HepG2 (cell line): ENCODE data around the gene FGF4. TPM values are rescaled to one million over a fixed set of nuclear protein-coding genes. Genes with fewer than 3 reads are reported as not detected.

Source experiments
- ATAC-seq: fragments of 200-7000 bp; cut with Tn5 transposase; 3 replicates; pipeline ENCODE4 v1.9.1; 2020; ENCODE audit warnings: mild to moderate bottlenecking, moderate library complexity
- BruUV-seq: library from RNA; stranded (reverse); fragments of 400-500 nt; replicated peaks from 2 replicates; lab custom pipeline; 2021; lab: Mats Ljungman, UMichigan
- CTCF ChIA-PET: fragments of 300-600 bp; formaldehyde crosslinking; extraction: SDS; loops from one replicate; lab custom pipeline; 2021; ENCODE audit warnings: low total read pairs, inconsistent platforms, low intra/inter-chr PET ratio; lab: Yijun Ruan, JAX
- POLR2A ChIA-PET: fragments of 350-600 bp; sonication (Branson Sonifier 250); formaldehyde crosslinking; loops from one replicate; lab custom pipeline; 2020; ENCODE audit warnings: antibody characterized with exemption, inconsistent platforms; lab: Yijun Ruan, JAX
- DNase-seq: peaks from one replicate; pipeline ENCODE4 v3.0.0-alpha.2; 2015; ENCODE audit warnings: low spot score
- FAIRE-seq: peaks from 3 replicates; lab custom pipeline; 2011; peaks lifted over from hg19 to GRCh38; lab: Jason Lieb, UNC
- H2AFZ ChIP-seq: one replicate; pipeline ENCODE4 v1.6.1; 2011; ENCODE audit warnings: low read length, inconsistent platforms
- H3K27ac ChIP-seq: fragments of 300-600 bp; 3 replicates; pipeline ENCODE4 v1.8.0; 2011; ENCODE audit warnings: mixed run types, mild to moderate bottlenecking, mixed read lengths, low read length, inconsistent platforms; ENCODE audit not compliant: insufficient read depth; ENCODE audit errors: extremely low read length
- H3K27me3 ChIP-seq, 2 experiments: fragments of 200-600 bp in 1 of 2; 2 replicates in 1 of 2; 3 replicates in 1 of 2; pipeline versions ENCODE4 v1.6.0 to v1.8.0; 2011; ENCODE audit warnings: low read length in 2 of 2, mild to moderate bottlenecking in 2 of 2, moderate library complexity in 2 of 2, inconsistent platforms in 1 of 2; ENCODE audit not compliant: insufficient read depth in 2 of 2, control insufficient read depth in 1 of 2
- H3K36me3 ChIP-seq, 2 experiments: fragments of 200-600 bp in 1 of 2; replicated peaks in 1 of 2; 2 replicates in 1 of 2; 3 replicates in 1 of 2; pipeline versions ENCODE4 v1.5.1 to v1.8.0; 2011; ENCODE audit warnings: low read length in 2 of 2, inconsistent platforms in 1 of 2; ENCODE audit not compliant: insufficient read depth in 2 of 2, control insufficient read depth in 1 of 2
- H3K4me1 ChIP-seq: 2 replicates; pipeline ENCODE4 v1.5.1; 2012; ENCODE audit warnings: low read length, inconsistent platforms; ENCODE audit not compliant: insufficient read depth
- H3K4me2 ChIP-seq: 2 replicates; pipeline ENCODE4 v1.6.0; 2011; ENCODE audit warnings: low read depth, low read length, inconsistent platforms
- H3K4me3 ChIP-seq, 3 experiments: fragments of 200-600 bp in 1 of 3; sonication (generic), shearing (Covaris generic) in 1 of 3; replicated peaks in 1 of 3; 2 replicates each; pipeline ENCODE4 v1.5.1; 2011 to 2016; ENCODE audit warnings: low read length in 3 of 3, inconsistent platforms in 2 of 3, low read depth in 2 of 3, mild to moderate bottlenecking in 2 of 3, control low read depth in 1 of 3, mixed read lengths in 1 of 3; ENCODE audit not compliant: insufficient read depth in 1 of 3
- H3K79me2 ChIP-seq: one replicate; pipeline ENCODE4 v1.6.1; 2011; ENCODE audit warnings: low read length, inconsistent platforms; ENCODE audit not compliant: insufficient read depth
- H3K9ac ChIP-seq: 2 replicates; pipeline ENCODE4 v1.6.0; 2011; ENCODE audit warnings: mild to moderate bottlenecking, low read depth, low read length, inconsistent platforms; ENCODE audit not compliant: insufficient read depth
- H3K9me3 ChIP-seq: 2 replicates; pipeline ENCODE4 v1.5.1; 2012; ENCODE audit warnings: mild to moderate bottlenecking, low read length
- H4K20me1 ChIP-seq: 2 replicates; pipeline ENCODE4 v1.6.0; 2011; ENCODE audit warnings: inconsistent platforms, mild to moderate bottlenecking, low read length, moderate library complexity; ENCODE audit not compliant: insufficient read depth
- SOX6 ChIP-seq, 2 experiments: fragments of 450-650 bp in 1 of 2; sonication (generic) in 1 of 2; formaldehyde crosslinking in 1 of 2; IDR thresholded peaks; 2 replicates each; pipeline versions ENCODE4 v1.4.0 to v1.6.1; 2017 to 2020; ENCODE audit warnings: antibody characterized with exemption in 1 of 2, mild to moderate bottlenecking in 1 of 2, missing genetic modification reagents in 1 of 2
- TERF1 ChIP-seq: sonication (generic); formaldehyde crosslinking; IDR thresholded peaks from 2 replicates; pipeline ENCODE4 v1.8.0; 2022; ENCODE audit warnings: mild to moderate bottlenecking, missing genetic modification reagents, moderate library complexity
- ZNF558 ChIP-seq: sonication (generic); formaldehyde crosslinking; IDR thresholded peaks from 2 replicates; pipeline ENCODE4 v1.9.0; 2022; ENCODE audit warnings: mild to moderate bottlenecking, missing genetic modification reagents, borderline replicate concordance
- ZNF629 ChIP-seq: sonication (generic); formaldehyde crosslinking; conservative IDR thresholded peaks from 2 replicates; pipeline ENCODE4 v1.5.0; 2020; ENCODE audit warnings: missing genetic modification reagents
- WGBS: methylation state at CpG from one replicate; pipeline ENCODE4 v1.1.6; 2017; ENCODE audit warnings: low lambda C conversion rate; 5-methylcytosine and 5-hydroxymethylcytosine counted together
- in situ Hi-C: cut with HindIII; loops from 2 replicates; pipeline ENCODE4 v1.10.0; 2017; ENCODE audit warnings: low pct_unique_long_range_greater_than_20kb; ENCODE audit not compliant: extremely low pct_ligation_motif_present
- intact Hi-C: fragments of 100-400 bp; cut with micrococcal nuclease; formaldehyde crosslinking; loops from one replicate; pipeline ENCODE4 v1.10.0; 2022; ENCODE audit not compliant: unreplicated experiment
- polyA plus RNA-seq, 8 experiments: library from polyadenylated mRNA; depleted of rRNA in 3 of 8; stranded (reverse) in 7 of 8; unstranded in 1 of 8; fragments of >200 nt; fragmentation: Illumina TruSeq in 4 of 8; extraction: Trizol in 4 of 8; gene quantifications; 2 replicates each; pipeline versions ENCODE4 v1.2.1 to v1.2.3, GENCODE V29; 2011 to 2016; ENCODE audit warnings: low read depth in 4 of 8, missing spikeins in 1 of 8, mixed read lengths in 1 of 8; ENCODE audit not compliant: insufficient read depth in 1 of 8
- total RNA-seq, 5 experiments: library from RNA; depleted of rRNA; stranded (reverse); fragments of >200 nt; fragmentation: Illumina TruSeq; extraction: Trizol; gene quantifications; 2 replicates each; pipeline ENCODE4 v1.2.3, GENCODE V29; 2016; ENCODE audit warnings: low read depth in 1 of 5

FGF4 gene
- total and polyA plus RNA-seq, 2 of the 13 experiments (the other 11 are each of a cell fraction or from before 2014, with no cell fraction given), result not detected

DNA sequence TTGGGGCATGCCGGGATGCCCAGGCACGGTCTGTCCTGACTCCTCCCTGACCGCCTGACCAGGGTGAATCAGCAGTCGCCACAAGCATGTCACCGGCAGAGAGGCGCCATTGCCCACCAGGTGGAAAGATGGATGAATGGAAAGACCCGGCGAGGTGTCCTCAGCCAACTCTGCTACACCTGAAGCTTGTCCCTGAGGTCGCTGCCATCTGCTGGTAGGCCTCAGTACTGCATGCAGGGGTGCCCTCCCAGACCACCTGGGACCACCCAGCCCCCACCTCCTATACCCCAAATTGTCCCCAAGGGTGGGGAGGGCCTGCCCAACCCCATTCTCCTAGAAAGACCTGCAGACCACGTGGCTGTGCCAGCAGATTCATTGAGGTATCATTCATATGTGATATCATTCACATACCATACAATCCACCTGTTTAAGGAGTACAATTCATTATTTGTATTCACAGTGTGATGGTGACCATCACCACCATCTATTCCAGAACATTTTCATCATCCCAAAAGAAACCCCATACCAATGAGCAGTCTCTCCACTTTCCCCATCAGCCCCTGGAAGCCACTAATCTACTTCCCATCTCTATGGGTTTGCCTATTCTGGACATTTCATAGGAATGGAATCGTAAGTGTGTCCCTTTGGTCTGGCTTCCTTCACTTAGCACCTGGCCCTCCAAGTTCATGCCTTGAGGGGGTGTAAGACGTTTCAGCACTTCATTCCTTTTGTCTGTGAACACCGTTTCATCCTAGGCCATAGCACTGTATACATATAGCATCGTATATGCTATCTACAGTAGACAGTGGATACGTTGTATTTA, 26.6 kb upstream of the FGF4 start (continued):
- TF ChIP-seq TERF1 (CRISPR knock-in tag), result no peak
- no peak for TF ChIP-seq SOX6 (IDR thresholded peaks at IDR 0.05)
- TF ChIP-seq SOX6 (CRISPR knock-in tag; IDR thresholded peaks at IDR 0.05), result no peak

- Histone ChIP-seq H3K27me3 (peaks cover 0 to 4% of the 10 kb centered on the region in 2 experiments; a peak in 1 of 5 replicates), H3K4me1 (no peaks in the 10 kb centered on the region), H3K9me3 (no peaks in the 10 kb centered on the region), H4K20me1 (no peaks in the 10 kb centered on the region), H3K9ac (no peak overlapping the region), H3K79me2 (no peaks in the 10 kb centered on the region), H3K27ac (no peak overlapping the region), H2AFZ (no peak overlapping the region), H3K36me3 (no peaks in the 10 kb centered on the region), H3K4me3 (no peak overlapping the region), H3K4me2 (no peak overlapping the region)
- intact Hi-C loops (loop anchor here (5.0 kb wide), 2 partner anchors 78 to 93 kb away; no protein-coding TSS in a partner anchor), in situ Hi-C loops (loop anchor here (5.0 kb wide), 1 partner anchor 113 kb away; no protein-coding TSS in a partner anchor)
- FAIRE-seq (no peak), ATAC-seq (no peak), DNase-seq (no peak)
- peak; percentile 67 for TF ChIP-seq ZNF629
- no peak for TF ChIP-seq ZNF558 (CRISPR knock-in tag)
- 58% methylated on average over 4 of the region's 5 CpGs for WGBS
- ChIA-PET POLR2A (no interaction called here), CTCF (no interaction called here)
- BruUV-seq, result no TSS peak
Observed at GRCh38 chr11:69800278-69800677, 25.1 kb upstream of the FGF4 start.
